ENCODE results near the gene HDAC3. TPM values are rescaled to one million over a fixed set of nuclear protein-coding genes. Genes with fewer than 3 reads are reported as not detected.

The HDAC3 gene
- total RNA-seq, 1 experiment from 2014 or later, result 117 TPM

Other genes with a start within 250 kb of the HDAC3 start
- not detected in 2 replicates for gene PCDHGB4, start 249.2 kb downstream of the HDAC3 start, total RNA-seq (2014; rRNA removed; shearing (Covaris generic))
- gene PCDHGA8, start 244.2 kb downstream of the HDAC3 start, total RNA-seq (2014; rRNA removed; shearing (Covaris generic)), result not detected in 2 replicates
- not detected in 2 replicates for gene PCDHGB5, start 238.9 kb downstream of the HDAC3 start, total RNA-seq (2014; rRNA removed; shearing (Covaris generic))
- gene PCDHGA9, start 234.1 kb downstream of the HDAC3 start, total RNA-seq (2014; rRNA removed; shearing (Covaris generic)), result not detected in 2 replicates
- not detected in 2 replicates for gene PCDHGB6, start 228.8 kb downstream of the HDAC3 start, total RNA-seq (2014; rRNA removed; shearing (Covaris generic))
- gene PCDHGA10, start 223.9 kb downstream of the HDAC3 start, total RNA-seq (2014; rRNA removed; shearing (Covaris generic)), result 0.31 and 0.71 TPM in 2 replicates
- 0.68 TPM in 1 of 2 replicates, not detected in the other for gene PCDHGB7, start 219.2 kb downstream of the HDAC3 start, total RNA-seq (2014; rRNA removed; shearing (Covaris generic))
- not detected in 2 replicates for gene PCDHGA11, start 215.8 kb downstream of the HDAC3 start, total RNA-seq (2014; rRNA removed; shearing (Covaris generic))
- gene PCDHGA12, start 206.3 kb downstream of the HDAC3 start, total RNA-seq (2014; rRNA removed; shearing (Covaris generic)), result not detected in 2 replicates
- 1.0 and 7.7 TPM in 2 replicates for gene PCDHGC3, start 160.9 kb downstream of the HDAC3 start, total RNA-seq (2014; rRNA removed; shearing (Covaris generic))
- gene PCDHGC4, start 151.8 kb downstream of the HDAC3 start, total RNA-seq (2014; rRNA removed; shearing (Covaris generic)), result not detected in 2 replicates
- 0.14 and 0.18 TPM in 2 replicates for gene PCDHGC5, start 147.8 kb downstream of the HDAC3 start, total RNA-seq (2014; rRNA removed; shearing (Covaris generic))
- 23.5 and 34.0 TPM in 2 replicates for gene DIAPH1, start 17.8 kb downstream of the HDAC3 start, total RNA-seq (2014; rRNA removed; shearing (Covaris generic))
- 9.9 and 21.2 TPM in 2 replicates for gene RELL2, start 148 bp upstream of the HDAC3 start, total RNA-seq (2014; rRNA removed; shearing (Covaris generic))
- 8.8 and 17.7 TPM in 2 replicates for gene FCHSD1, start 14.6 kb upstream of the HDAC3 start, total RNA-seq (2014; rRNA removed; shearing (Covaris generic))
- not detected in 2 replicates for gene ARAP3, start 45.4 kb upstream of the HDAC3 start, total RNA-seq (2014; rRNA removed; shearing (Covaris generic))
- 1.2 and 1.8 TPM in 2 replicates for gene PCDH1, start 241.6 kb upstream of the HDAC3 start, total RNA-seq (2014; rRNA removed; shearing (Covaris generic))